ENCODE data around the gene HIVEP3.

The HIVEP3 gene

GRCh38 chr1:41780916-41781315 is 137.8 kb downstream of the HIVEP3 start:
- TF ChIP-seq, protein P1, sequence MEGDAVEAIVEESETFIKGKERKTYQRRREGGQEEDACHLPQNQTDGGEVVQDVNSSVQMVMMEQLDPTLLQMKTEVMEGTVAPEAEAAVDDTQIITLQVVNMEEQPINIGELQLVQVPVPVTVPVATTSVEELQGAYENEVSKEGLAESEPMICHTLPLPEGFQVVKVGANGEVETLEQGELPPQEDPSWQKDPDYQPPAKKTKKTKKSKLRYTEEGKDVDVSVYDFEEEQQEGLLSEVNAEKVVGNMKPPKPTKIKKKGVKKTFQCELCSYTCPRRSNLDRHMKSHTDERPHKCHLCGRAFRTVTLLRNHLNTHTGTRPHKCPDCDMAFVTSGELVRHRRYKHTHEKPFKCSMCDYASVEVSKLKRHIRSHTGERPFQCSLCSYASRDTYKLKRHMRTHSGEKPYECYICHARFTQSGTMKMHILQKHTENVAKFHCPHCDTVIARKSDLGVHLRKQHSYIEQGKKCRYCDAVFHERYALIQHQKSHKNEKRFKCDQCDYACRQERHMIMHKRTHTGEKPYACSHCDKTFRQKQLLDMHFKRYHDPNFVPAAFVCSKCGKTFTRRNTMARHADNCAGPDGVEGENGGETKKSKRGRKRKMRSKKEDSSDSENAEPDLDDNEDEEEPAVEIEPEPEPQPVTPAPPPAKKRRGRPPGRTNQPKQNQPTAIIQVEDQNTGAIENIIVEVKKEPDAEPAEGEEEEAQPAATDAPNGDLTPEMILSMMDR (conservative IDR thresholded peaks at IDR 0.05; ENCODE audit: low read length): no peak

GRCh38 chr1:41780322-41780721 is 138.4 kb downstream of the HIVEP3 start:
- TF ChIP-seq, protein P1 (conservative IDR thresholded peaks at IDR 0.05; ENCODE audit: low read length): no peak
- no peak for DNase-seq (ENCODE audit: low read depth)

More at GRCh38 chr1:41780916-41781315, 137.8 kb downstream of the HIVEP3 start:
- H3K4me3 ChIP-seq (ENCODE audit: low read length): no peak overlapping the region
- no peak for DNase-seq (ENCODE audit: low read depth)

GRCh38 chr1:41779360-41779759 is 139.4 kb downstream of the HIVEP3 start:
- TF ChIP-seq, protein P1 (conservative IDR thresholded peaks at IDR 0.05; ENCODE audit: low read length): peak; percentile 12; the same call in 1 of the 2 replicates

More at GRCh38 chr1:41780322-41780721, 138.4 kb downstream of the HIVEP3 start:
- no peak overlapping the region for H3K4me3 ChIP-seq (ENCODE audit: low read length)

GRCh38 chr1:41777695-41778094 is 141.0 kb downstream of the HIVEP3 start:
- TF ChIP-seq, protein P1 (conservative IDR thresholded peaks at IDR 0.05; ENCODE audit: low read length): no peak
- no peak overlapping the region for H3K4me3 ChIP-seq (ENCODE audit: low read length)
- DNase-seq (ENCODE audit: low read depth): no peak

More at GRCh38 chr1:41779360-41779759, 139.4 kb downstream of the HIVEP3 start:
- H3K4me3 ChIP-seq (ENCODE audit: low read length): no peak overlapping the region
- no peak for DNase-seq (ENCODE audit: low read depth)

- H3K4me3 ChIP-seq (ENCODE audit: low read length): no peak overlapping the region
- TF ChIP-seq, protein P1 (conservative IDR thresholded peaks at IDR 0.05; ENCODE audit: low read length): no peak
- DNase-seq (ENCODE audit: low read depth): no peak
These were observed 141.8 kb downstream of the HIVEP3 start for GRCh38 chr1:41776891-41777441.

- H3K4me3 ChIP-seq (ENCODE audit: low read length): no peak overlapping the region
- DNase-seq (ENCODE audit: low read depth): no peak
- TF ChIP-seq, protein P1 (conservative IDR thresholded peaks at IDR 0.05; ENCODE audit: low read length): no peak
These were observed 142.7 kb downstream of the HIVEP3 start for GRCh38 chr1:41775956-41776585.

GRCh38 chr1:41774471-41774990 is 144.2 kb downstream of the HIVEP3 start:
- TF ChIP-seq, protein P1 (conservative IDR thresholded peaks at IDR 0.05; ENCODE audit: low read length): no peak
- no peak overlapping the region for H3K4me3 ChIP-seq (ENCODE audit: low read length)
- DNase-seq (ENCODE audit: low read depth): peak; percentile 70

Data from AG10803 (cell line).